H1 (cell line): ENCODE results near the gene PIWIL1. TPM values are rescaled to one million over a fixed set of nuclear protein-coding genes. Genes with fewer than 3 reads are reported as not detected.

Source experiments
- CTCF ChIA-PET: fragments of 300-600 bp; sonication (Branson Sonifier 250); formaldehyde crosslinking; loops from one replicate; lab custom pipeline; 2021; ENCODE audit not compliant: partially characterized antibody; lab: Charles Lee
- POLR2A ChIA-PET: fragments of 300-600 bp; sonication (Branson Sonifier 250); formaldehyde crosslinking; loops from one replicate; lab custom pipeline; 2021; ENCODE audit warnings: inconsistent platforms; ENCODE audit not compliant: partially characterized antibody; lab: Charles Lee
- DNase-seq, 2 experiments: peaks; one replicate each; pipeline versions ENCODE4 v3.0.0 to v3.0.0-alpha.2; 2010 to 2022; ENCODE audit warnings: low spot score in 2 of 2, low read depth in 1 of 2, mixed read lengths in 1 of 2
- FAIRE-seq: peaks from 2 replicates; lab custom pipeline; 2011; peaks lifted over from hg19 to GRCh38; lab: Jason Lieb, UNC
- H2AFZ ChIP-seq: 2 replicates; pipeline ENCODE4 v1.8.1; 2012; ENCODE audit warnings: low read length, inconsistent platforms
- H2AK5ac ChIP-seq: 2 replicates; pipeline ENCODE4 v1.6.1; 2013; ENCODE audit warnings: low read depth, low read length
- H2BK120ac ChIP-seq: replicated peaks from 2 replicates; pipeline ENCODE3; 2013; ENCODE audit warnings: low read depth, low read length, inconsistent platforms
- H2BK12ac ChIP-seq: 2 replicates; pipeline ENCODE4 v1.6.1; 2013; ENCODE audit warnings: low read depth, low read length
- H2BK15ac ChIP-seq: 2 replicates; pipeline ENCODE4 v1.6.1; 2013; ENCODE audit warnings: low read length
- H2BK20ac ChIP-seq: 2 replicates; pipeline ENCODE4 v1.6.1; 2013; ENCODE audit warnings: low read length
- H2BK5ac ChIP-seq: 2 replicates; pipeline ENCODE4 v1.6.1; 2013; ENCODE audit warnings: low read depth, low read length
- H3K14ac ChIP-seq: 2 replicates; pipeline ENCODE4 v1.6.1; 2013; ENCODE audit warnings: inconsistent platforms; ENCODE audit not compliant: insufficient read length
- H3K18ac ChIP-seq: 2 replicates; pipeline ENCODE4 v1.6.1; 2013; ENCODE audit warnings: low read length; ENCODE audit errors: extremely low read depth
- H3K23ac ChIP-seq: 2 replicates; pipeline ENCODE4 v1.6.1; 2013; ENCODE audit warnings: inconsistent platforms; ENCODE audit not compliant: insufficient read length
- H3K23me2 ChIP-seq: 2 replicates; pipeline ENCODE4 v1.6.1; 2013; ENCODE audit warnings: low read depth, low read length
- H3K27ac ChIP-seq: 2 replicates; pipeline ENCODE4 v1.6.1; 2011; ENCODE audit warnings: low read depth, low read length, inconsistent platforms
- H3K27me3 ChIP-seq, 4 experiments: replicated peaks in 1 of 4; 1 replicate in 1 of 4; 2 replicates in 3 of 4; pipeline versions ENCODE4 v1.6.1 to v1.8.1; 2011 to 2013; ENCODE audit warnings: low read length in 3 of 4, mild to moderate bottlenecking in 3 of 4, inconsistent platforms in 2 of 4, mixed read lengths in 2 of 4, moderate library complexity in 1 of 4; ENCODE audit not compliant: control insufficient read depth in 3 of 4, insufficient read depth in 3 of 4; ENCODE audit errors: extremely low read depth in 1 of 4
- H3K36me3 ChIP-seq, 4 experiments: 2 replicates each; pipeline versions ENCODE4 v1.6.1 to v1.8.1; 2011 to 2013; ENCODE audit warnings: mild to moderate bottlenecking in 4 of 4, low read length in 3 of 4, moderate library complexity in 2 of 4, control low read depth in 1 of 4, inconsistent platforms in 1 of 4; ENCODE audit not compliant: insufficient read depth in 4 of 4, control insufficient read depth in 2 of 4
- H3K4ac ChIP-seq: replicated peaks from 2 replicates; pipeline ENCODE3; 2013; ENCODE audit warnings: low read length, low read depth, mixed read lengths, inconsistent platforms; ENCODE audit not compliant: insufficient read length
- H3K4me1 ChIP-seq, 4 experiments: replicated peaks in 1 of 4; 1 replicate in 1 of 4; 2 replicates in 3 of 4; pipeline versions ENCODE4 v1.6.1 to v1.8.1; 2011 to 2013; ENCODE audit warnings: low read length in 3 of 4, inconsistent platforms in 2 of 4, mixed read lengths in 1 of 4; ENCODE audit not compliant: insufficient read depth in 4 of 4, control insufficient read depth in 3 of 4
- H3K4me2 ChIP-seq, 2 experiments: 2 replicates each; pipeline versions ENCODE4 v1.6.1 to v1.8.1; 2011 to 2013; ENCODE audit warnings: low read depth in 2 of 2, low read length in 2 of 2, control low read depth in 1 of 2, inconsistent platforms in 1 of 2, mild to moderate bottlenecking in 1 of 2; ENCODE audit not compliant: insufficient read depth in 1 of 2
- H3K4me3 ChIP-seq, 4 experiments: fragments of 200-600, 300-600 bp in 1 of 4; sonication (generic), shearing (Covaris generic), sonication (Bioruptor Twin) in 1 of 4; 2 replicates each; pipeline versions ENCODE4 v1.5.1 to v1.8.1; 2011 to 2016; ENCODE audit warnings: low read length in 4 of 4, low read depth in 3 of 4, control low read depth in 2 of 4, inconsistent platforms in 2 of 4, mild to moderate bottlenecking in 2 of 4, mixed read lengths in 1 of 4, moderate library complexity in 1 of 4; ENCODE audit not compliant: insufficient read depth in 2 of 4; ENCODE audit errors: extremely low read depth in 1 of 4
- H3K56ac ChIP-seq: replicated peaks from 2 replicates; pipeline ENCODE3; 2013; ENCODE audit warnings: low read depth, mild to moderate bottlenecking, mixed read lengths, low read length, inconsistent platforms; ENCODE audit not compliant: insufficient read length
- H3K79me1 ChIP-seq: 2 replicates; pipeline ENCODE4 v1.6.1; 2013; ENCODE audit warnings: low read depth, low read length, control low read depth
- H3K79me2 ChIP-seq, 2 experiments: 2 replicates each; pipeline versions ENCODE4 v1.6.1 to v1.8.1; 2012 to 2013; ENCODE audit warnings: low read length in 2 of 2, mild to moderate bottlenecking in 2 of 2, inconsistent platforms in 1 of 2; ENCODE audit not compliant: insufficient read depth in 2 of 2, control insufficient read depth in 1 of 2
- H3K9ac ChIP-seq, 4 experiments: replicated peaks in 1 of 4; 1 replicate in 1 of 4; 2 replicates in 3 of 4; pipeline versions ENCODE4 v1.6.1 to v1.8.1; 2011 to 2013; ENCODE audit warnings: low read depth in 3 of 4, low read length in 3 of 4, control low read depth in 2 of 4, mild to moderate bottlenecking in 2 of 4, moderate library complexity in 2 of 4, inconsistent platforms in 1 of 4; ENCODE audit errors: extremely low read depth in 1 of 4
- H3K9me3 ChIP-seq, 2 experiments: 2 replicates each; pipeline versions ENCODE4 v1.6.1 to v1.8.1; 2012 to 2013; ENCODE audit warnings: mild to moderate bottlenecking in 2 of 2, moderate library complexity in 2 of 2, control low read depth in 1 of 2, inconsistent platforms in 1 of 2, low read depth in 1 of 2, low read length in 1 of 2, mixed read lengths in 1 of 2; ENCODE audit not compliant: insufficient read depth in 2 of 2
- H4K20me1 ChIP-seq, 2 experiments: replicated peaks in 1 of 2; 2 replicates each; pipeline versions ENCODE3 to v1.8.1; 2011 to 2013; ENCODE audit warnings: inconsistent platforms in 2 of 2, low read length in 2 of 2, mild to moderate bottlenecking in 1 of 2; ENCODE audit not compliant: insufficient read depth in 2 of 2, control insufficient read depth in 1 of 2
- H4K5ac ChIP-seq: 2 replicates; pipeline ENCODE4 v1.6.1; 2013; ENCODE audit warnings: low read length, low read depth, mixed read lengths, inconsistent platforms; ENCODE audit not compliant: insufficient read length
- H4K8ac ChIP-seq: 2 replicates; pipeline ENCODE4 v1.8.0; 2013; ENCODE audit warnings: mild to moderate bottlenecking, moderate library complexity, low read length, inconsistent platforms; ENCODE audit not compliant: insufficient read depth; ENCODE audit errors: extremely low read depth
- H4K91ac ChIP-seq: replicated peaks from 2 replicates; pipeline ENCODE3; 2013; ENCODE audit warnings: low read length, mixed read lengths, inconsistent platforms; ENCODE audit not compliant: insufficient read length
- TAF1 ChIP-seq: IDR thresholded peaks from 2 replicates; pipeline ENCODE4 v1.6.1; 2011; ENCODE audit warnings: mild to moderate bottlenecking, low read depth, low read length
- TEAD4 ChIP-seq: IDR thresholded peaks from 2 replicates; pipeline ENCODE4 v1.6.1; 2012; ENCODE audit warnings: low read depth, low read length, inconsistent platforms, mixed read lengths
- WGBS, 2 experiments: shearing (Covaris generic) in 1 of 2; methylation state at CpG; one replicate each; pipeline versions ENCODE4 v1.1.6 to v1.1.7; 2013 to 2015; ENCODE audit warnings: low lambda C conversion rate in 2 of 2, mixed read lengths in 2 of 2, inconsistent platforms in 1 of 2, low coverage in 1 of 2, missing lambda C conversion rate in 1 of 2; ENCODE audit not compliant: insufficient replicate concordance in 2 of 2, insufficient coverage in 1 of 2, insufficient read length in 1 of 2; ENCODE audit errors: extremely low coverage in 1 of 2, missing lambda C conversion rate in 1 of 2; 5-methylcytosine and 5-hydroxymethylcytosine counted together
- polyA plus RNA-seq, 7 experiments: library from polyadenylated mRNA; depleted of rRNA in 3 of 7; stranded (reverse) in 5 of 7; unstranded in 2 of 7; fragments of >200 nt in 5 of 7; fragments of 200-250 nt in 2 of 7; gene quantifications; 1 replicate in 5 of 7; 2 replicates in 1 of 7; 4 replicates in 1 of 7; pipeline versions ENCODE4 v1.2.1 to v1.2.3, GENCODE V29; 2011 to 2013; ENCODE audit warnings: missing spikeins in 2 of 7, mixed read lengths in 2 of 7
- total RNA-seq: library from RNA; stranded (reverse); fragmentation: NEBNext Ultra II Directional; extraction: Animal tissue kit (Norgen Biotek cat#: 25700); gene quantifications from 2 replicates; pipeline ENCODE4 v1.2.1, GENCODE V29; 2021

The PIWIL1 gene
- total and polyA plus RNA-seq, 2 of the 8 experiments (the other 6 are each of a cell fraction or from before 2014, with no cell fraction given) = not detected

DNA sequence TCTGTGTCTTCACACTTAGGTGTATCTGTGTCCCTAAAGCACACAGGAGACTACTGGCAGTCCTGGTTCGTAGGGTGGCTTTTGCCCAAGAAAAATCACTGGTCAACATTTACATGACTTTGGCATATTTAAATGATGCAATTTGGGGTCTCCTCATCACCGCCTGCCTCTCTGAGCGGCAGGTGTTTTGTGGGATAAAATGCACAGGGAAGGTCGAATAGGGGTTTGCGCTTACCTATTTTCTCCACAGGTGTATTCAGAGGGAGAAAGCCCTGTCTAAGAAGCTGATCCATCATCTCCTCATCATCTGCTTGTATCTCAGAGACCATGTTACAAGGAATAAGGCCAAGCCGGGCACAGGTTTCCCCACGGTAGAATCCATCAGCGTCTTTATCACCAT lies 74.7 kb downstream of the PIWIL1 start:
- POLR2A ChIA-PET = no interaction called here
- H3K4me3 ChIP-seq = no peak overlapping the region
- H3K14ac ChIP-seq = no peak overlapping the region
- no peak overlapping the region for H4K91ac ChIP-seq
- FAIRE-seq (no peak), DNase-seq (no peak)
- no peak overlapping the region for H3K18ac ChIP-seq
- CTCF ChIA-PET = no interaction called here
- no peak overlapping the region for H3K56ac ChIP-seq
- no peaks in the 10 kb centered on the region for H3K23me2 ChIP-seq
- H3K4me2 ChIP-seq = no peak overlapping the region
- H3K36me3 ChIP-seq = no peaks in the 10 kb centered on the region
- H4K20me1 ChIP-seq = no peaks in the 10 kb centered on the region
- H3K27ac ChIP-seq = no peak overlapping the region
- H2AFZ ChIP-seq = no peak overlapping the region
- no peak overlapping the region for H2BK20ac ChIP-seq
- H3K9me3 ChIP-seq = no peaks in the 10 kb centered on the region
- H4K5ac ChIP-seq = no peak overlapping the region
- H2BK12ac ChIP-seq = no peak overlapping the region
- no peaks in the 10 kb centered on the region for H3K4me1 ChIP-seq
- H2BK5ac ChIP-seq = no peak overlapping the region
- no peak overlapping the region for H3K23ac ChIP-seq
- H3K9ac ChIP-seq = no peak overlapping the region
- H3K27me3 ChIP-seq = no peaks in the 10 kb centered on the region
- H2AK5ac ChIP-seq = no peak overlapping the region
- no peak overlapping the region for H2BK120ac ChIP-seq
- no peak overlapping the region for H4K8ac ChIP-seq
- H2BK15ac ChIP-seq = no peak overlapping the region
- 84% methylated on average over 8 of the region's 8 CpGs; no CpG with 5 or more reads in 1 of the 2 experiments for WGBS, 2 experiments
- no peaks in the 10 kb centered on the region for H3K79me1 ChIP-seq
- no peak overlapping the region for H3K4ac ChIP-seq
- H3K79me2 ChIP-seq = no peaks in the 10 kb centered on the region
- TF ChIP-seq TAF1 (no peak), TEAD4 (no peak)
